Spleen (tissue), 3 donors: ENCODE results near the gene RBBP6.

Experiments
- POLR2A ChIP-seq, 3 donors: fragments of 450-650 bp; IDR thresholded peaks; one replicate each; pipeline ENCODE4 v1.5.1; 2017; ENCODE audit warnings: antibody characterized with exemption in 3 of 3, mild to moderate bottlenecking in 1 of 3
- POLR2AphosphoS5 ChIP-seq, 3 donors: sonication (generic); formaldehyde crosslinking; IDR thresholded peaks; one replicate each; pipeline ENCODE4 v1.5.1; 2017; ENCODE audit warnings: antibody characterized with exemption in 3 of 3

DNA sequence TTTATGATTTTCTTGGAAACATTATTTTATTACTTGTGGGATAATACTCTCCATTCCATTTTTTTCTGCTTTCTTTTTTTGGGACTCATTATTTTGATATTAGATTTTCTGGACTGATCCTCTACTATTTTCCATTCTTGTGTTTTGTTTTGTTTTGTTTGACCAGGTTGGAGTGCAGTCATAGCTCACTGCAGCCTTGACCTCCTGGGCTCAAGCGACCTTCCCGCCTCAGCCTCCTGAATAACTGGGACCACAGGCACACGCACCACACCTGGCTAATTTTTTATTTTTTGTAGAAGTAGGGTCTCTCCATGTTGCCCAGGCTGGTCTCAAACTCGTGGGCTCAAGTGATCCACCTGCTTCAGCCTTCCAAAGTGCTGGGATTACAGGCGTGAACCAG is 44.1 kb downstream of the RBBP6 start:
- TF ChIP-seq POLR2A (IDR thresholded peaks at IDR 0.05) (no peak), POLR2AphosphoS5 (IDR thresholded peaks at IDR 0.05) (no peak)
